GM18505 (cell line): ENCODE results near the gene GPR137.

Source experiments
- ATAC-seq: cut with Tn5 transposase; IDR thresholded peaks from one replicate; pipeline ENCODE4 v1.9.1; 2021; ENCODE audit not compliant: unreplicated experiment
- POLR2A ChIP-seq: IDR thresholded peaks from 4 replicates; pipeline ENCODE4 v1.6.1; 2011; ENCODE audit warnings: borderline replicate concordance; ENCODE audit not compliant: insufficient read depth, insufficient read length; ENCODE audit errors: extremely low read depth

Gene GPR137, protein sequence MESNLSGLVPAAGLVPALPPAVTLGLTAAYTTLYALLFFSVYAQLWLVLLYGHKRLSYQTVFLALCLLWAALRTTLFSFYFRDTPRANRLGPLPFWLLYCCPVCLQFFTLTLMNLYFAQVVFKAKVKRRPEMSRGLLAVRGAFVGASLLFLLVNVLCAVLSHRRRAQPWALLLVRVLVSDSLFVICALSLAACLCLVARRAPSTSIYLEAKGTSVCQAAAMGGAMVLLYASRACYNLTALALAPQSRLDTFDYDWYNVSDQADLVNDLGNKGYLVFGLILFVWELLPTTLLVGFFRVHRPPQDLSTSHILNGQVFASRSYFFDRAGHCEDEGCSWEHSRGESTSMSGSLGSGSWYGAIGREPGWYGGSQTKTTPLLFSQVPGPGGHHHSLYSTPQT

DNA sequence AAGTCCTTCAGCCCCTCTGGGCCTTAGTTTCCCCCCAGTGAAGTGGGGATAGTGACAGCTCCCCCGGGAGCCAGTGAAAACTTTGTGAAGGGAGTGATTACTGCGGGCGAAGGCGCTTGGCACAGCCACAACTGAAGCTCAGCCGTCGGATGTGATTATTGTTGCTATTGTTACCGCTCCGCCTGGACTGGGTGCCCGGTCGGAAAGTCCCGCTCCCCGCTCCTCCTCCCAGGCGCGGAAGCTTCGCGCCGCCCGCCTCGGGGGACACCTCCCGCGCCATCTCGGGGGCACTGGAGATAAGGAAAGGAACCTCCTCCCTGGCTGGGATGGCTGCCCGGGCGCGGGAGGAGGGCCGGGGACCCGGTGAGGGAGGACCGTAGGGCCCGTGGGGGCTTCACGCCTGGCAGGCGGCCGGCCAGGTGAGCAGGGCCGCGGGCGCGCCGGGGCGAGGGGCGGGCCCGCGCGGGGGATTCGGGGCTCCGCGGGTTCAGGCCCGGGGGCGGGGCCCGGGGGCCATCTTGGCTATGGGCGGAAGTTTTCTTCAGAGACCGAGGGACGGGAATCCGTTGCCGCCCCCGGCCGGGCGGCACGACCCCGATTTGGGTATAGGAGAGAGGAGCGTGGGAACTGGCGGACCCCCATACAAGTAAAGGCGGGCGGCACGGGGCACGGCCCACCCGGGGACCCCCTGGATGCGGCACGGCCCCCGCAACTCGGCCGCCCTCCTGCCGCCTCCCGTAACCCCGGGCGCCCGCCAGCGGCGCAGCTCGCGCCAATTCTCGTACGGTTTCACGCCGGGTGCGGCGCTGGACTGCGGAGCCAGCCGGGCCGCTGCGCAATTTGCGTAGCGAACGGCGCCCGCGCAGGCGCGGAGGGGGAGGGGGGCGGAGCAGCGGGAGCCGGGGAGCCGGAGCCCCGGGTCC, at the start of gene GPR137:
Gene GPR137 (plus strand): TSS at position 887 of the 923 bp plus-strand sequence. CDS start 677 bp downstream, outside the sequence.
- peak; percentile 49 for TF ChIP-seq POLR2A
- peak; percentile 59 for ATAC-seq

DNA sequence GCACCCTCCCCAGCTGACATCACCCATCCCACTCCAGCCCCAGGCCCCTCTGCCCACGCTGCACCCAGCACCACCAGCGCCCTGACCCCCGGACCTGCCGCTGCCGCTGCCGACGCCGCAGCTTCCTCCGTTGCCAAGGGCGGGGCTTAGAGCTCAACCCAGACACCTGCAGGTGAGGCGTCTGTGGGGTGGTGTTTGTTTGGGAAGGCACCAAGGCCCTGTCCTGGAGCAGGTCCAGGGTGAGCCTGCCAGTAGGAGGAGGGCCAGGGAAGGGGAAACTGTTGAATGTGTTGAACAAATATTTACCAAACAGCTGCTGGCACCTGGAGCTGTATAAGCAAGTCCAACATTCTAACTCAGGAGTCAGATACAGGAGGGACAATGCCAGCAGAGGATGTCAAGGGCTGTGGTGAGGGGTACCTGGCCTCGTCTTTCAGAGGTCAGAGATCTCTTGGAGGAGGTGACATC, 48.1 kb upstream of the GPR137 start:
- no peak for TF ChIP-seq POLR2A
- no peak for ATAC-seq

DNA sequence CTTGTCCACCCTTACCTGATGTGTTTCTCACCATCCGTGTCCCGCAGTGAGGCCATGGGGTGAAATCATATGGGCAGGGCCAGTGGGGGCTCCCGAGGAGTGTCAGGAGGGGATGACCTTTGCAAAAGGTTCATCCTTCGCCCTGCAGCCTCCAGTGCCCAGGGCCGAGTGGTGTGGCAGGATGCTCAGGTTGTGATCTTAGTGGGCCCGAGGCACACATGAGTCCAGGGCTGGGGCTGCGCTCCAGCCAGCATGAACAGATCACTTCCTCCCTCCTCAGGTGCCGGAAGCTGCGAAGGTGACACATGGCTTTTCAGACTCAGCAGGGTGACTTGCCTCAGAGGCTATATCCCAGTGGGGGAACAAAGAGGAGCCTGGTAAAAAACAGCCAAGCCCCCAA, 47.6 kb upstream of the GPR137 start:
- TF ChIP-seq POLR2A, result peak; percentile 36
- ATAC-seq, result no peak

DNA sequence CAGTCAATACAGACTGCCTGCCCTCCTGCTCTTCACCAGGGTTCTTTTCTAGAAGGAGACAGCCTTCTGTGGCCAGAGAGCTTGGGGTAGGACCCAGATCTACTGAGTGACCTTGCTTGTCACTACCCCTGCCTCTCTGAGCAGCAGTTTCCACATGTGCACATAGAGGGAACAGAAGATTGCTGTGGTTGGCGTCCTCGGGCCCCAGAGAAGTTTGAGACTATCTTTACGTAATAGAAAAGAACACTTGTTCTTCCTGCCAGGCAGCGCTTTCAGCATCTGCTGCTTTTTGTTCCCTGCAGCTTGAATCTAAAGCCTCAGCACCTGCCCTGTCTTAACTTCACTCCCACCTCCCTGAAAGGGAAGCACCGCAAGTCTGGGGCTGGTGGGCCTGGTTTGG, 46.6 kb upstream of the GPR137 start:
- no peak for TF ChIP-seq POLR2A
- ATAC-seq, result no peak

DNA sequence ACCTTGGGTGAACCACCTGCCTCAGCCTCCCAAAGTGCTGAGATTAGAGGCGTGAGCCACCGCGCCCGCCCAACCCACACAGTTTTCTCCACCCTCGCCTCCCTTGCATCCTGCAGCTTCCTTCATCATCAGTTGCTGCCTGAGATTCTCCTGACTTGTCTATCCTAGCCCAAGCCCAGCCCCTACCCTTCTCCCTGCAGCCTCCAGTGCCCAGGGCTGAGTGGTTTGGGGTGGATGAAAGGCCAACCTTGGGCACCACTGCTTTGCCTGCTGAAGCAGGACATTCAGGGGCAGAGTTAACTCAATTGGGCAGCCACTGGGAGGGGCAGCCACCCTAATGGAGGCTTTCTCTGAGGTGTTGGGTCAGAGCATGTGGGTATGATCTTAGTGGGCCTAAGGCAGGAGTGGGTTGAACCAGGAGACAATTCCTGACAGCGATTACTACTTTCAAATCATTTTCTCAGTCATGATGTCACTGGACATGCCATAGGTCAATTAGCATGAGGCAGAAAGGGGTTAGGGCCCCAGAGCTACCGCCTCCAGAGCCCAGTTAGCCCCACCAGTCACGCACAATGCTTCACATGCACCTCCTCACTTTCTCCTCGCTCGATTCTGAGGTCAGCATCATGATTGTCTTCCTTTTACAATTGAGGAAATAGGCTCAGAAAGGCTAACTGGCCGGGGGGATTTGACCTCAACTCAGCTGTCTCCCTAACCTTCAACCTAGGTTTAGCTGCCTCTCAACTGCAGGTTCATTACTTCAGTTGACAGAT, 45.8 kb upstream of the GPR137 start:
- no peak for TF ChIP-seq POLR2A
- peak; percentile 2 for ATAC-seq

DNA sequence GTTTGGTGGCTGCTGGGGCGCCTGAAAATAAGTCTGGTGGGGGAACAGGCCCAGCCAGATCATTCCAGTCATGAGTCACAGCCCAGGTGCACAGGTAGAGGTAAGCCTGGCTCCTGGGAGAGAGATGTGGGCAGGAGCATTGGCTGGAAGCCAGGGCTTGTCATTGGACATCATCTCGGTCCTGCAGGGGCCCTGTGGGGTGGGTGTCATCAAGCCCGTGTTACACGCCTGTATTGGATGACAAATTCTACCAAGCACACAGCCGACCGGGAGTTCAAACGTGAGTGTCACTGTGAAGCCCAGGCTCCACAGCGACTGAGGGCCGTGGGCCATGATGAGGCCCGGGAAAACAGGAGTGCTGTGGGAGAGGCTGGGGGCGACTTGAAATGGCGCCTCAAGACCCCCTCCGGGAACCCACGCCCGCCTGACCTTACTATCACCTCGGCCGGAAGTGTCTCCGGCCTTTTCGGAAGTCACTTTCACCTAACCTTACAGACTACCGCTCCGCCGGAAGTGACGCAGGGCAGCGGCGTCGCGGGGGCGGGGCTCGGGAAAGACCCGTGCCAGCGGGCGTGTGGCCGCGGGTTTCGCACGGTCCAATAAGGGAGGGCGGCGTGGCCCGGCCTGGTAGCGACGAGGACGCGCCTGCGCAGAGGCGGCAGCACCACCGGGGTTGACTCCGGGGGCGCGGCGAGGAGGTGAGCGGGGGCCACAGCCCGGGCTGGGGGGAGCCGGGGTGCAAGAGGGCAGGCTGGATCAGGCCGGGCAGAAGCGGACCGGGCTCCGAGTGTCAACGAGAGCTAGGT, 45.0 kb upstream of the GPR137 start, which contains the start of gene FKBP2:
Gene FKBP2 (plus strand): TSS at position 661 of the 806 bp plus-strand sequence. CDS start 1,293 bp downstream, outside the sequence.
- ATAC-seq, result peak; percentile 54
- peak; percentile 96 for TF ChIP-seq POLR2A

DNA sequence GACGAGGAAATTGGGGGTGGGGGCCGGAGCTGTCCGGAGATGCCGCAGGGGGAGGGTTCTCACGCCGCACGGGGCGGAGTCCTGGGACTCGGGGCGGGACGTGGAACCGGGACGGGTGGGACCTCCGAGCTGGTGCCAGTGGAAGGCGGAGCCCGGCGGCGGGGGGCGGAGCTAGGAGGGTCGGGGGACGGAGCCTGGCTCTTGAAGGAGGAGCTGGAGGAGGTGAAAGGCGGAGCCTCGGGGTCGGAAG, 44.5 kb upstream of the GPR137 start:
- no peak for ATAC-seq
- TF ChIP-seq POLR2A, result no peak

DNA sequence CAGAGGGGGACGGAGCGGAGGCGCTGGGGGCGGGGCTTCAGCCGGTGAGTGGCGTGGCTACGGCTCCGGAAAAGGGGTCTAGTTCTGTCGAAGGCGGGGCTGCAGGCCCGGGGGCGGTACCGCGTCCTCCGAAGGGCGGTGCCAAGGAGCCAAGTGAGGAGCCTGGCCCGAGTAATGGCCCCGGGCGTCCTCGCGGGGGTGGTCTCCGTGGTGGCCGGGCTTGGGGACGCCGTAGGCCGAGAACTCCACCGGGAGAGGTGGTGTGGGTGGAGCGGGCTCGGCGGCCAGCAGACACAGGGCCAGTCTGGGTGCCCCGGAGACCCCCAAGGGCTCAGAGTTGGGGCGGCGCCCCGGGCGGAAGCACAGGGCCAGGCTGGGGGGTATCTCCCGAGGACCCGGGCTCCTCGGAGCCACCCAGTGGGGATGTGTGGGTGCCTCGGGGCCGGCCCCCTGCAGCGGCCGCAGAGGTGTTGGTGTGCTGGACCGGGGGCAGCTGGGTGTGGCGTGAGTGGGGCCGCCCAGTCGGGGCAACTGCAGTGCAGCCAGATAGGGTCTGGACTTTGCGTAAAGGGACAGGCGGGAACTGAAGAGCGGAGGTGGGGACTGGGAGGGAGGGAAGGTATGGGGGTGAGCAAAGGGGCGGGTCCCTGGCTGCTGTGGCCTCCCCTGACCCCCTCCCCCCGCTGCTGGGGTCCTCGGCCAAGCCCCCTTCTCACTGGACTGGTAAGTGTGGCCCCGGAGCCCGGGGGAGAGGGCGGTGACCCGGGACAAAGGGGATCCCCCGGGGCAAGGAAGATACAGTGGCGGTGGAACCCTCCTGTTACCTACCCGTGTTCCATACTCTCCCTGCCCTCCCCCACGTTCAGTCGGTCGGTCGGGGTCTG, 43.9 kb upstream of the GPR137 start:
- peak; percentile 63 for ATAC-seq
- peak; percentile 69 for TF ChIP-seq POLR2A

DNA sequence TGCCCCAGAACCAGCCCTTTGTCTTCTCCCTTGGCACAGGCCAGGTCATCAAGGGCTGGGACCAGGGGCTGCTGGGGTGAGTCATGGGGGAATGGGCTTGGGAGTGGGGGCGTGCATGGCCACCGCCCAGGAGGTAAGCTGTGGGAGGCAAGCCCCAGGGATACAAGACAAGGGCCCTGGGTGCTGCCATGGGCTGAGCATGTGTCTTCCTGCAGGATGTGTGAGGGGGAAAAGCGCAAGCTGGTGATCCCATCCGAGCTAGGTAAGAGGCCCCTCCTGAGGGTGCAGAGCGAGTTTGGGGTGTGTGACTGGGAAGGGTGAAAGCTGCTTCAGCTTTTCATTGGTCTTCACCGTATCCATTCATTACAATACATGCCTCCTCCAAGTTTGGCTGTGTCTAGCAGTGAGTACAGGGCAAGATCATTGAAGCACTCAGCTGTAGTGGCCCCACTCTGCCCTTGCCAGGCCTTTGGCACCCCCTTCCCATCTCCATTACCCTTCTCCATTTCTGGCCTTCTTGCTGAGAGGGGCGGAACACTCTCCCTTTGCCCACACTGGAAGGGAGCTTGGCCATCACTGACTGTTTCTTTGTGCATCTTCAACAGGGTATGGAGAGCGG, 42.3 kb upstream of the GPR137 start:
- TF ChIP-seq POLR2A, result no peak
- no peak for ATAC-seq

DNA sequence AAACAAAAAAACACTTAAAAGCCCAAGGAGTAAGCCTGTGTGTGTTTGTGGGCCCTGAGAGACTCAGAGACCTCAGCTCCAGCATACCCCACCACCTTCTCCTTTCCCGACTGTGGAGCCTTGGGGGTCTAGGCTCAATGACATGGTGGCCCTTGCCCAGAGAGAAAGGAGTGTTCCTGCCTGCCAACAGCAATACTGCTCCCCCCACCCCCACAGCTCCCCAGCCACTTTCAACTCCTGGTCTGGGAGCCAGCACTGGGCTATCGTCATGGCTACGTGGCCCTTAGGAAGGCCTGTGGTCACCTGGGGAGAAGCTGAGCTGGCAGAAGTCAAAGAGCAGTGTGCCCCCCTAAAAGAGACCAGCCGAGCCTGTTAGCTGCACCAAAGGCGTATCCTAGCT, 41.5 kb upstream of the GPR137 start:
- TF ChIP-seq POLR2A, result no peak

DNA sequence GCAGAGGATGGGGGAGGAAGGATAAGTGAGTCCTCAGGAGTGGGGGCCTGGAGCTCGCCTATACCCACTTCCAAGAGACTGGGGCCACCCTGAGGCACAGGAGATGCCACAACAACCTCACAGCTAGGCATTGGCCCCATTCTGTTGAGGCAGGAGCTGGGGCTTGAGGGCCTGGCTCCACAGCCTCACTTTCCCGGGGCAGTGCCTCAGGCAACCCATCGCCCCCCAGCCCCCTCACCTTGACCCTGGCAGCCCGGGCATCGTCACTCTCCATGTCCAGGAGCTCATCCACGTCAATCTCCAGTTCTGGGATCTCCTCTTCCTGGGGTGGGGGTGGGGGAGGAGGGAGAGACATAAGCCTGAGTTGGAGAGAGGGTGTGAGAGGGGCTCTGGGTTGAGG, 40.7 kb upstream of the GPR137 start:
- no peak for ATAC-seq
- TF ChIP-seq POLR2A, result no peak

More for the DNA sequence above, 41.5 kb upstream of the GPR137 start:
- ATAC-seq, result no peak
